Activated naive CD4-positive, alpha-beta T cell treated with anti-CD3 and anti-CD28 coated beads, Interleukin-2, amount 50 U/mL, for 72 hours (primary cell): ENCODE results near the gene THAP7. TPM values are rescaled to one million over a fixed set of nuclear protein-coding genes. Genes with fewer than 3 reads are reported as not detected.
A peak's percentile ranks its signal among the peaks of the same experiment; 100 is the strongest.

ENCODE experiments used
- ATAC-seq, 2 donors: fragments of 150-1000 bp; cut with Tn5 transposase; 2 replicates each; pipeline ENCODE4 v1.10.0; 2021; ENCODE audit warnings: mild to moderate bottlenecking in 2 of 2, moderate library complexity in 2 of 2
- DNase-seq, 2 donors: peaks; one replicate each; pipeline ENCODE4 v3.0.0; 2021 to 2022; ENCODE audit warnings: low spot score in 2 of 2
- H3K27ac Mint-ChIP-seq, 2 donors: one replicate each; pipeline ENCODE4 v1.8.0; 2022; ENCODE audit warnings: mild to moderate bottlenecking in 2 of 2, mixed read lengths in 2 of 2
- H3K36me3 Mint-ChIP-seq, 2 donors: one replicate each; pipeline ENCODE4 v1.8.0; 2022; ENCODE audit warnings: mixed read lengths in 2 of 2
- H3K9me3 Mint-ChIP-seq, 2 donors: one replicate each; pipeline ENCODE4 v1.8.0; 2022; ENCODE audit warnings: mixed read lengths in 2 of 2
- total RNA-seq, 2 donors: library from RNA; stranded (reverse); gene quantifications; one replicate each; pipeline ENCODE4 v1.2.3, GENCODE V29; 2022

Gene THAP7
- total RNA-seq, 2 donors from 2014 or later: 21.9 to 23.9 TPM

GRCh38 chr22:21000207-21000986, 1.5 kb downstream of the THAP7 start:
- H3K27ac Mint-ChIP-seq: peak overlapping the region; percentile 99 to 100
- H3K36me3 Mint-ChIP-seq: peaks cover 5 to 24% of the 10 kb centered on the region in 2 donors
- H3K9me3 Mint-ChIP-seq: no peaks in the 10 kb centered on the region
- DNase-seq (no peak), ATAC-seq (no peak)

- ATAC-seq: no peak
- no peak for DNase-seq
- H3K27ac Mint-ChIP-seq: peak overlapping the region; percentile 74 to 100
- peaks cover 5 to 24% of the 10 kb centered on the region in 2 donors for H3K36me3 Mint-ChIP-seq
- H3K9me3 Mint-ChIP-seq: no peaks in the 10 kb centered on the region
Observed at GRCh38 chr22:20999350-21000206, 2.3 kb downstream of the THAP7 start.

- DNase-seq: no peak
- no peak for ATAC-seq
- no peaks in the 10 kb centered on the region for H3K9me3 Mint-ChIP-seq
- H3K27ac Mint-ChIP-seq: peak overlapping the region in 1 of 2 donors; percentile 89
- H3K36me3 Mint-ChIP-seq: peaks cover 5 to 24% of the 10 kb centered on the region in 2 donors
Observed at GRCh38 chr22:20998411-20999336, 3.2 kb downstream of the THAP7 start.

- no peak for DNase-seq
- H3K9me3 Mint-ChIP-seq: no peaks in the 10 kb centered on the region
- no peak for ATAC-seq
- peaks cover 5 to 18% of the 10 kb centered on the region in 2 donors for H3K36me3 Mint-ChIP-seq
- H3K27ac Mint-ChIP-seq: peak overlapping the region; percentile 64 to 89
Observed at GRCh38 chr22:20997536-20998257, 4.2 kb downstream of the THAP7 start.

GRCh38 chr22:20996598-20997535, 5.1 kb downstream of the THAP7 start:
- H3K36me3 Mint-ChIP-seq: peaks cover 5 to 17% of the 10 kb centered on the region in 2 donors
- peak overlapping the region in 1 of 2 donors; percentile 64 for H3K27ac Mint-ChIP-seq
- no peak for DNase-seq
- ATAC-seq: no peak
- no peaks in the 10 kb centered on the region for H3K9me3 Mint-ChIP-seq

GRCh38 chr22:20996031-20996410, 5.9 kb downstream of the THAP7 start:
- Mint-ChIP-seq H3K27ac (peak overlapping the region in 1 of 2 donors; percentile 39), H3K36me3 (peaks cover 0 to 10% of the 10 kb centered on the region in 2 donors)
- no peak for ATAC-seq

GRCh38 chr22:20995329-20996030, 6.4 kb downstream of the THAP7 start:
- ATAC-seq (no peak), DNase-seq (no peak)
- H3K36me3 Mint-ChIP-seq: peaks cover 0 to 7% of the 10 kb centered on the region in 2 donors
- H3K27ac Mint-ChIP-seq: peak overlapping the region; percentile 39 to 62
- no peaks in the 10 kb centered on the region for H3K9me3 Mint-ChIP-seq

More at GRCh38 chr22:20996031-20996410, 5.9 kb downstream of the THAP7 start:
- DNase-seq: no peak
- no peaks in the 10 kb centered on the region for H3K9me3 Mint-ChIP-seq

GRCh38 chr22:20994902-20995241, 7.0 kb downstream of the THAP7 start:
- H3K9me3 Mint-ChIP-seq: no peaks in the 10 kb centered on the region
- ATAC-seq: no peak
- no peak for DNase-seq
- H3K36me3 Mint-ChIP-seq: peaks cover 0 to 3% of the 10 kb centered on the region in 2 donors
- peak overlapping the region in 1 of 2 donors; percentile 39 for H3K27ac Mint-ChIP-seq

GRCh38 chr22:20994128-20994901, 7.6 kb downstream of the THAP7 start:
- no peak for ATAC-seq
- no peaks in the 10 kb centered on the region for H3K36me3 Mint-ChIP-seq
- no peaks in the 10 kb centered on the region for H3K9me3 Mint-ChIP-seq
- H3K27ac Mint-ChIP-seq: peak overlapping the region in 1 of 2 donors; percentile 39
- no peak for DNase-seq

GRCh38 chr22:20993304-20994127, 8.4 kb downstream of the THAP7 start:
- DNase-seq: no peak
- no peaks in the 10 kb centered on the region for H3K9me3 Mint-ChIP-seq

GRCh38 chr22:20992456-20993303, 9.2 kb downstream of the THAP7 start:
- H3K27ac Mint-ChIP-seq: peak overlapping the region in 1 of 2 donors; percentile 77
- no peaks in the 10 kb centered on the region for H3K9me3 Mint-ChIP-seq
- no peak for ATAC-seq
- no peak for DNase-seq
- no peaks in the 10 kb centered on the region for H3K36me3 Mint-ChIP-seq

More at GRCh38 chr22:20993304-20994127, 8.4 kb downstream of the THAP7 start:
- H3K27ac Mint-ChIP-seq: no peak overlapping the region
- no peak for ATAC-seq
- no peaks in the 10 kb centered on the region for H3K36me3 Mint-ChIP-seq

- DNase-seq (no peak), ATAC-seq (no peak)
- no peaks in the 10 kb centered on the region for H3K9me3 Mint-ChIP-seq
- H3K27ac Mint-ChIP-seq: no peak overlapping the region
- no peaks in the 10 kb centered on the region for H3K36me3 Mint-ChIP-seq
Observed at GRCh38 chr22:20992056-20992442, 9.9 kb downstream of the THAP7 start.
